GM19240 (cell line): ENCODE data around the gene C11orf65.
"Not testable (repeated sequence)": the region's sequence is repeated elsewhere in the genome, so short reads cannot be mapped to it uniquely, and the experiment has no call there.

Experiments
- DNase-seq: peaks from one replicate; pipeline ENCODE4 v3.0.0; 2011; ENCODE audit warnings: low spot score; ENCODE audit not compliant: insufficient read length

C11orf65 gene

GRCh38 chr11:108472681-108473080 lies 5.4 kb upstream of the C11orf65 start:
- DNase-seq: no peak

- DNase-seq: no peak
Observed at GRCh38 chr11:108468478-108468864, 1.1 kb upstream of the C11orf65 start.

- DNase-seq: no peak
Observed at GRCh38 chr11:108466405-108466804, 924 bp downstream of the C11orf65 start.

- DNase-seq: no peak
Observed at GRCh38 chr11:108453207-108453835, 14.0 kb downstream of the C11orf65 start.

GRCh38 chr11:108441445-108441844 lies 25.9 kb downstream of the C11orf65 start:
- not testable (repeated sequence) for DNase-seq

GRCh38 chr11:108436594-108436993 lies 30.7 kb downstream of the C11orf65 start:
- DNase-seq: no peak

GRCh38 chr11:108435066-108435465 lies 32.3 kb downstream of the C11orf65 start:
- no peak for DNase-seq

GRCh38 chr11:108432783-108433182 lies 34.5 kb downstream of the C11orf65 start:
- DNase-seq: no peak

- DNase-seq: no peak
Observed at GRCh38 chr11:108431997-108432396, 35.3 kb downstream of the C11orf65 start.

GRCh38 chr11:108431370-108431769 lies 36.0 kb downstream of the C11orf65 start:
- no peak for DNase-seq

- DNase-seq: not testable (repeated sequence)
Observed at GRCh38 chr11:108417551-108417950, 49.8 kb downstream of the C11orf65 start.

- DNase-seq: no peak
Observed at GRCh38 chr11:108414958-108415357, 52.4 kb downstream of the C11orf65 start.

- no peak for DNase-seq
Observed at GRCh38 chr11:108405706-108406105, 61.6 kb downstream of the C11orf65 start.

- DNase-seq: no peak
Observed at GRCh38 chr11:108403052-108403451, 64.3 kb downstream of the C11orf65 start.

GRCh38 chr11:108402241-108402640 lies 65.1 kb downstream of the C11orf65 start:
- no peak for DNase-seq

GRCh38 chr11:108398439-108398838 lies 68.9 kb downstream of the C11orf65 start:
- DNase-seq: no peak

GRCh38 chr11:108396672-108397071 lies 70.7 kb downstream of the C11orf65 start:
- not testable (repeated sequence) for DNase-seq

GRCh38 chr11:108394744-108395284 lies 72.5 kb downstream of the C11orf65 start:
- DNase-seq: no peak

- no peak for DNase-seq
Observed at GRCh38 chr11:108393046-108393445, 74.3 kb downstream of the C11orf65 start.

GRCh38 chr11:108392353-108392752 lies 75.0 kb downstream of the C11orf65 start:
- no peak for DNase-seq

- DNase-seq: no peak
Observed at GRCh38 chr11:108388576-108388975, 78.8 kb downstream of the C11orf65 start.

- not testable (repeated sequence) for DNase-seq
Observed at GRCh38 chr11:108373505-108373904, 93.8 kb downstream of the C11orf65 start.

GRCh38 chr11:108370990-108371389 lies 96.3 kb downstream of the C11orf65 start:
- DNase-seq: no peak
